Trophoblast cell (in vitro differentiated cells and primary cell): ENCODE results near the gene CADPS2.
A peak's percentile ranks its signal among the peaks of the same experiment; 100 is the strongest.

Experiments
- DNase-seq, 2 donors: peaks; one replicate each; pipeline ENCODE4 v3.0.0-alpha.2; 2016
- H2AFZ ChIP-seq: 2 replicates; pipeline ENCODE4 v1.6.1; 2013; ENCODE audit warnings: low read length, moderate library complexity, mild to moderate bottlenecking; ENCODE audit not compliant: insufficient read depth, poor library complexity
- H2AK5ac ChIP-seq: 2 replicates; pipeline ENCODE4 v1.6.1; 2013; ENCODE audit warnings: mild to moderate bottlenecking, low read length
- H2BK120ac ChIP-seq: 2 replicates; pipeline ENCODE4 v1.6.1; 2013; ENCODE audit warnings: low read length, mild to moderate bottlenecking, moderate library complexity; ENCODE audit not compliant: insufficient read depth, poor library complexity
- H2BK12ac ChIP-seq: 2 replicates; pipeline ENCODE4 v1.6.1; 2013; ENCODE audit warnings: mild to moderate bottlenecking, low read length, moderate library complexity
- H2BK5ac ChIP-seq: 2 replicates; pipeline ENCODE4 v1.6.1; 2013; ENCODE audit warnings: low read length, low read depth, moderate library complexity, mild to moderate bottlenecking; ENCODE audit not compliant: poor library complexity
- H3K14ac ChIP-seq: 2 replicates; pipeline ENCODE4 v1.6.1; 2013; ENCODE audit warnings: mild to moderate bottlenecking, low read length
- H3K18ac ChIP-seq: 2 replicates; pipeline ENCODE4 v1.6.1; 2013; ENCODE audit warnings: mild to moderate bottlenecking, low read length
- H3K23ac ChIP-seq: 2 replicates; pipeline ENCODE4 v1.6.1; 2013; ENCODE audit warnings: low read length
- H3K27ac ChIP-seq: 2 replicates; pipeline ENCODE4 v1.5.1; 2013; ENCODE audit warnings: low read depth, mild to moderate bottlenecking, inconsistent platforms, low read length, moderate library complexity
- H3K27me3 ChIP-seq: 2 replicates; pipeline ENCODE4 v1.6.1; 2013; ENCODE audit warnings: inconsistent platforms, mild to moderate bottlenecking, low read length, moderate library complexity; ENCODE audit not compliant: insufficient read depth
- H3K36me3 ChIP-seq, 2 experiments: 1 replicate in 1 of 2; 2 replicates in 1 of 2; pipeline ENCODE4 v1.6.1; 2013; ENCODE audit warnings: low read length in 2 of 2, mild to moderate bottlenecking in 2 of 2, moderate library complexity in 1 of 2; ENCODE audit not compliant: insufficient read depth in 2 of 2, control insufficient read depth in 1 of 2
- H3K4ac ChIP-seq: 2 replicates; pipeline ENCODE4 v1.6.1; 2013; ENCODE audit warnings: low read depth, mild to moderate bottlenecking, low read length, moderate library complexity
- H3K4me1 ChIP-seq, 2 experiments: 1 replicate in 1 of 2; 2 replicates in 1 of 2; pipeline ENCODE4 v1.6.1; 2013; ENCODE audit warnings: low read length in 2 of 2, mild to moderate bottlenecking in 2 of 2, moderate library complexity in 1 of 2; ENCODE audit not compliant: insufficient read depth in 2 of 2, control insufficient read depth in 1 of 2
- H3K4me2 ChIP-seq: 2 replicates; pipeline ENCODE4 v1.6.1; 2013; ENCODE audit warnings: inconsistent platforms, mild to moderate bottlenecking, low read length, moderate library complexity
- H3K4me3 ChIP-seq: 2 replicates; pipeline ENCODE4 v1.5.1; 2013; ENCODE audit warnings: mild to moderate bottlenecking, low read depth, low read length, inconsistent platforms
- H3K79me1 ChIP-seq: one replicate; pipeline ENCODE4 v1.6.1; 2013; ENCODE audit warnings: low read length
- H3K79me2 ChIP-seq: 2 replicates; pipeline ENCODE4 v1.6.1; 2013; ENCODE audit warnings: low read length, mild to moderate bottlenecking; ENCODE audit not compliant: control insufficient read depth, insufficient read depth, poor library complexity
- H3K9ac ChIP-seq: 2 replicates; pipeline ENCODE4 v1.6.1; 2013; ENCODE audit warnings: mild to moderate bottlenecking, low read length
- H3K9me3 ChIP-seq: 2 replicates; pipeline ENCODE4 v1.6.1; 2013; ENCODE audit warnings: low read depth, mild to moderate bottlenecking, control low read depth, inconsistent platforms, low read length; ENCODE audit not compliant: insufficient read depth
- H4K12ac ChIP-seq: 2 replicates; pipeline ENCODE4 v1.6.1; 2013; ENCODE audit warnings: low read depth, mild to moderate bottlenecking, low read length, moderate library complexity
- H4K8ac ChIP-seq: 2 replicates; pipeline ENCODE4 v1.6.1; 2013; ENCODE audit warnings: low read depth, mild to moderate bottlenecking, low read length, moderate library complexity
- H4K91ac ChIP-seq: one replicate; pipeline ENCODE4 v1.6.1; 2013; ENCODE audit warnings: low read depth, mild to moderate bottlenecking, low read length, moderate library complexity
- WGBS: extraction: QIAGEN DNeasy Blood & Tissue Kit; methylation state at CpG from one replicate; pipeline ENCODE4 v1.1.7; 2013; ENCODE audit warnings: missing lambda C conversion rate; ENCODE audit not compliant: insufficient read length, insufficient coverage; ENCODE audit errors: extremely low coverage; 5-methylcytosine and 5-hydroxymethylcytosine counted together

The CADPS2 gene

GRCh38 chr7:122301858-122302760 lies 584.2 kb downstream of the CADPS2 start:
- H3K4me1 ChIP-seq = peaks cover 25% of the 10 kb centered on the region in 2 experiments
- H3K27ac ChIP-seq = no peak overlapping the region
- no CpG with 5 or more reads among the region's 35 CpGs for WGBS
- H2BK5ac ChIP-seq = no peak overlapping the region
- no peak overlapping the region for H3K14ac ChIP-seq
- no peak overlapping the region for H2AK5ac ChIP-seq
- H3K9ac ChIP-seq = no peak overlapping the region
- H3K4ac ChIP-seq = no peak overlapping the region
- peak overlapping the region; percentile 89 for H3K23ac ChIP-seq
- H3K79me2 ChIP-seq = no peaks in the 10 kb centered on the region
- H3K4me3 ChIP-seq = no peak overlapping the region
- H4K8ac ChIP-seq = no peak overlapping the region
- H3K79me1 ChIP-seq = no peaks in the 10 kb centered on the region
- peaks cover 4% of the 10 kb centered on the region for H3K9me3 ChIP-seq
- no peak overlapping the region for H4K91ac ChIP-seq
- no peak overlapping the region for H3K18ac ChIP-seq
- H3K36me3 ChIP-seq = no peaks in the 10 kb centered on the region
- H2BK120ac ChIP-seq = no peak overlapping the region
- H3K27me3 ChIP-seq = peaks cover 69% of the 10 kb centered on the region
- no peak overlapping the region for H2AFZ ChIP-seq
- H3K4me2 ChIP-seq = no peak overlapping the region
- no peak overlapping the region for H2BK12ac ChIP-seq
- H4K12ac ChIP-seq = no peak overlapping the region
- peak in 1 of 2 donors; percentile 20 for DNase-seq

- H3K79me1 ChIP-seq = no peaks in the 10 kb centered on the region
- no peak overlapping the region for H4K91ac ChIP-seq
- H3K4me3 ChIP-seq = no peak overlapping the region
- H3K4me2 ChIP-seq = no peak overlapping the region
- peaks cover 4% of the 10 kb centered on the region for H3K9me3 ChIP-seq
- no peak overlapping the region for H3K27ac ChIP-seq
- no peak overlapping the region for H2AFZ ChIP-seq
- peaks cover 23 to 25% of the 10 kb centered on the region in 2 experiments for H3K4me1 ChIP-seq
- no peak overlapping the region for H2AK5ac ChIP-seq
- H3K18ac ChIP-seq = no peak overlapping the region
- H2BK12ac ChIP-seq = no peak overlapping the region
- DNase-seq = no peak
- H3K36me3 ChIP-seq = no peaks in the 10 kb centered on the region
- no peak overlapping the region for H3K9ac ChIP-seq
- H3K23ac ChIP-seq = no peak overlapping the region
- no peak overlapping the region for H4K12ac ChIP-seq
- no peak overlapping the region for H4K8ac ChIP-seq
- no peak overlapping the region for H2BK120ac ChIP-seq
- H3K27me3 ChIP-seq = peaks cover 60% of the 10 kb centered on the region
- H3K4ac ChIP-seq = no peak overlapping the region
- H3K14ac ChIP-seq = no peak overlapping the region
- H2BK5ac ChIP-seq = no peak overlapping the region
- WGBS = no CpG with 5 or more reads among the region's 11 CpGs
- no peaks in the 10 kb centered on the region for H3K79me2 ChIP-seq
Measured at GRCh38 chr7:122300956-122301833, 585.1 kb downstream of the CADPS2 start.

- H4K12ac ChIP-seq = no peak overlapping the region
- no peaks in the 10 kb centered on the region for H3K79me2 ChIP-seq
- peaks cover 15 to 17% of the 10 kb centered on the region in 2 experiments for H3K4me1 ChIP-seq
- H2BK120ac ChIP-seq = no peak overlapping the region
- WGBS = no CpG with 5 or more reads among the region's 43 CpGs
- no peak overlapping the region for H4K8ac ChIP-seq
- H3K36me3 ChIP-seq = no peaks in the 10 kb centered on the region
- no peak overlapping the region for H2BK12ac ChIP-seq
- no peak overlapping the region for H3K27ac ChIP-seq
- H3K18ac ChIP-seq = no peak overlapping the region
- H3K4me2 ChIP-seq = peak overlapping the region; percentile 77
- H3K9ac ChIP-seq = no peak overlapping the region
- peaks cover 52% of the 10 kb centered on the region for H3K27me3 ChIP-seq
- H3K4ac ChIP-seq = no peak overlapping the region
- no peak overlapping the region for H3K23ac ChIP-seq
- no peaks in the 10 kb centered on the region for H3K79me1 ChIP-seq
- H2AFZ ChIP-seq = peak overlapping the region; percentile 20
- H3K9me3 ChIP-seq = peaks cover 4% of the 10 kb centered on the region
- no peak overlapping the region for H2BK5ac ChIP-seq
- no peak for DNase-seq
- no peak overlapping the region for H2AK5ac ChIP-seq
- no peak overlapping the region for H4K91ac ChIP-seq
- H3K4me3 ChIP-seq = peak overlapping the region; percentile 30
- no peak overlapping the region for H3K14ac ChIP-seq
Measured at GRCh38 chr7:122300211-122300932, 585.9 kb downstream of the CADPS2 start.

GRCh38 chr7:122299624-122300210 lies 586.5 kb downstream of the CADPS2 start:
- H2AK5ac ChIP-seq = no peak overlapping the region
- H3K23ac ChIP-seq = no peak overlapping the region
- H4K8ac ChIP-seq = no peak overlapping the region
- no peak overlapping the region for H3K18ac ChIP-seq
- no peak overlapping the region for H3K9ac ChIP-seq
- H3K79me1 ChIP-seq = no peaks in the 10 kb centered on the region
- DNase-seq = no peak
- H3K4me2 ChIP-seq = peak overlapping the region; percentile 77
- H2BK5ac ChIP-seq = no peak overlapping the region
- peaks cover 4% of the 10 kb centered on the region for H3K9me3 ChIP-seq
- H4K12ac ChIP-seq = no peak overlapping the region
- H2BK120ac ChIP-seq = no peak overlapping the region
- H3K36me3 ChIP-seq = no peaks in the 10 kb centered on the region
- peak overlapping the region; percentile 30 for H3K4me3 ChIP-seq
- peaks cover 47% of the 10 kb centered on the region for H3K27me3 ChIP-seq
- no peak overlapping the region for H3K27ac ChIP-seq
- peak overlapping the region; percentile 20 for H2AFZ ChIP-seq
- H3K14ac ChIP-seq = no peak overlapping the region
- no peak overlapping the region for H2BK12ac ChIP-seq
- WGBS = no CpG with 5 or more reads among the region's 32 CpGs
- no peaks in the 10 kb centered on the region for H3K79me2 ChIP-seq
- peaks cover 11 to 15% of the 10 kb centered on the region in 2 experiments for H3K4me1 ChIP-seq
- no peak overlapping the region for H3K4ac ChIP-seq
- H4K91ac ChIP-seq = no peak overlapping the region
